ENCODE data around the gene SIGLEC6.

The SIGLEC6 gene

DNA sequence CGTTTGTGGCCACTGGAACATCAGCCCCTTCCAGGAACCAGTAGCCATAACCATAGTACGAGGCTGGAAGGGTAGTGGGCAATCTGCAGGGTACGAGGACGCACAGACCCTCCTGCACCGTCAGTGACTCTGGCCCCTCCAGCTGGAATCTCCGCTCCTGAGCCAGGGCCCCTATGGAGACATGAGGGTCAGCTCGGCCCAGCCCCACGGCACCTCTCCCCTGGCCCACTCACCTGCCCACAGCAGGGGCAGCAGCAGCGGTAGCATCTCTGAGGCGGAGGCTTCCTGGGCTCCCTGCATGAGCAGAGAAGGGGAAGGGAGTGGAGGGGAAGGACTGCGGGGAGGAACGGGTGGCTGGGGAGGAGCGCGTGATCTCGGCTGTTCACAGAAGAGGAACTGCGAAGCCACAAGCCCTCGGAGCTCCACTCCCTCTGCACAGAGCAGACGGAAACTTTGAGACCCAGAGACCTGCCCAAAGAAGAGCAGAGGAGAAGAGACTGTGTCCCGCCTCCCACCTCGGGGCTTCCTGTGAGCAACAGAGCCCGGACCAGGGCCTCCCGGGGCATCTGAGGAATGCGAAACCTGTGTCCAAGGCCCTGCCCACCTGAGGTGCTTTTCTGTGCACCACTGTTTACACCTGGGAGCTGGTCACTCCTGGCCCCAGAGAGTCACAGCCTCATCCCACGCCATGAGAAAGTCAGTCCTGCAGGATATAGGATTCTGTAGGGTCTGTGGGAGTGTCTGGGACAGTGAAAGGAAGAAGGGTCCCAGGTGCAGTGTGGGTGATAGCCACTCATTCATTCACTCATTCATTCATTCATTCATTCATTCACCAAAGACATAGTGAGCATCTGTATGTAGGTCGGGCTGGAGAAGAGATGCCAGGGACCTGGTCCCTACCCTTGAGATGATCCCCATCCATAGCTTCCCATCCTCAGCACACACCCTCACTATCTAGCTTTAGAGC, at the start of gene SIGLEC6:
SIGLEC6 (minus strand) TSS at position 322 of the 967 bp plus-strand sequence; CDS start at position 300, 22 bp downstream.
- peak within 1 kb of the TSS in 1 of 2 experiments; percentile 20 for H3K4me3 ChIP-seq (ENCODE audit: low read depth in 1 of 2, low read length in 1 of 2)
- TF ChIP-seq, protein P1, sequence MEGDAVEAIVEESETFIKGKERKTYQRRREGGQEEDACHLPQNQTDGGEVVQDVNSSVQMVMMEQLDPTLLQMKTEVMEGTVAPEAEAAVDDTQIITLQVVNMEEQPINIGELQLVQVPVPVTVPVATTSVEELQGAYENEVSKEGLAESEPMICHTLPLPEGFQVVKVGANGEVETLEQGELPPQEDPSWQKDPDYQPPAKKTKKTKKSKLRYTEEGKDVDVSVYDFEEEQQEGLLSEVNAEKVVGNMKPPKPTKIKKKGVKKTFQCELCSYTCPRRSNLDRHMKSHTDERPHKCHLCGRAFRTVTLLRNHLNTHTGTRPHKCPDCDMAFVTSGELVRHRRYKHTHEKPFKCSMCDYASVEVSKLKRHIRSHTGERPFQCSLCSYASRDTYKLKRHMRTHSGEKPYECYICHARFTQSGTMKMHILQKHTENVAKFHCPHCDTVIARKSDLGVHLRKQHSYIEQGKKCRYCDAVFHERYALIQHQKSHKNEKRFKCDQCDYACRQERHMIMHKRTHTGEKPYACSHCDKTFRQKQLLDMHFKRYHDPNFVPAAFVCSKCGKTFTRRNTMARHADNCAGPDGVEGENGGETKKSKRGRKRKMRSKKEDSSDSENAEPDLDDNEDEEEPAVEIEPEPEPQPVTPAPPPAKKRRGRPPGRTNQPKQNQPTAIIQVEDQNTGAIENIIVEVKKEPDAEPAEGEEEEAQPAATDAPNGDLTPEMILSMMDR (IDR thresholded peaks at IDR 0.05), result no peak
- no peaks in the 10 kb centered on the region for H3K9me3 ChIP-seq
- H3K36me3 ChIP-seq, result no peaks in the 10 kb centered on the region
- peaks cover 6% of the 10 kb centered on the region in 2 experiments for H3K4me1 ChIP-seq (ENCODE audit: control insufficient read depth in 1 of 2, insufficient read depth in 1 of 2, low read depth in 1 of 2, low read length in 1 of 2)
- H3K27ac ChIP-seq, result peak within 1 kb of the TSS; percentile 21
- H3K27me3 ChIP-seq, result peaks cover 6% of the 10 kb centered on the region

DNA sequence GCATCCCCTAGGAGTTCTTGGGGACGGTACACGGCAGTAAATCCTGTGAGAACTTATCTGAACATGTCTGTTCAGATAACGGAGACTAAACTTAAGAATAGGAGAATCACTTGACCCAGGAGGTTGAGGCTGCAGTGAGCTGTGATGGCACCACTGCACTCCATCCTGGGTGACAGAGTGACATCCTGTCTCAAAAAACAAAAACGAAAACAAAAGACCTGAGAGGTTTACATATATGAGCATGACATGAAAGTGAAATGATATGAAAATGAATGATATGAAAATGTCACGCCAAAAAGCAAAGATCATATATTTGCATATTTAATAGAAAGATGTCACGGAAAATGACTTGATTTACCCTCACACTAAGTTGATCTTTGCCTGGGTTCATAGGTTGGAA, 45.4 kb upstream of the SIGLEC6 start:
- H3K27ac ChIP-seq, result no peak overlapping the region
- H3K4me1 ChIP-seq (ENCODE audit: control insufficient read depth in 1 of 2, insufficient read depth in 1 of 2, low read depth in 1 of 2, low read length in 1 of 2), result peaks cover 0 to 1% of the 10 kb centered on the region in 2 experiments
- no peaks in the 10 kb centered on the region for H3K27me3 ChIP-seq
- no peaks in the 10 kb centered on the region for H3K9me3 ChIP-seq
- no peak overlapping the region for H3K4me3 ChIP-seq (ENCODE audit: low read depth in 1 of 2, low read length in 1 of 2)
- TF ChIP-seq, protein P1 (IDR thresholded peaks at IDR 0.05), result no peak
- H3K36me3 ChIP-seq, result no peaks in the 10 kb centered on the region

DNA sequence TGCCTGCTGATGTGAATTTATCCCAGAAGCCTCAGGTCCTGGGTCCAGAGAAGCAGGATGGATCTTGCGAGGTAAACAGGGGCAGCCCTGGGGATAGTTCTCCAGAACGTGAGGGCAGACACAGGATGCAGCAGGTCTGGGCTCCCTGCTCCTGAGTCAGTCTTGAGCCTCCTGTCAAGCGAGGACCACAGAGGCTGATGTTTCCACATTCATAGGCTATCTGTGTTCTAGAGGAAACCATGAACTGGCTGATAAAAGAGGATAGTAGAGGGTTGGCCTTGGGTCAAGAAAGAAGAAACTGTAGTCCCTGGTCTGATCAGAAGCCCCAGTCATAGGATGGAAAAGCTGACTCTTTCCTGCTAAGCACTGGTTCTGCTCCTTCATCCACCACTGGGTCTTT, 41.9 kb upstream of the SIGLEC6 start:
- peaks cover 24% of the 10 kb centered on the region for H3K27me3 ChIP-seq
- H3K36me3 ChIP-seq, result no peaks in the 10 kb centered on the region
- peaks cover 7 to 16% of the 10 kb centered on the region in 2 experiments for H3K4me1 ChIP-seq (ENCODE audit: control insufficient read depth in 1 of 2, insufficient read depth in 1 of 2, low read depth in 1 of 2, low read length in 1 of 2)
- H3K4me3 ChIP-seq (ENCODE audit: low read depth in 1 of 2, low read length in 1 of 2), result no peak overlapping the region
- TF ChIP-seq, protein P1 (IDR thresholded peaks at IDR 0.05), result no peak
- no peaks in the 10 kb centered on the region for H3K9me3 ChIP-seq
- no peak overlapping the region for H3K27ac ChIP-seq

DNA sequence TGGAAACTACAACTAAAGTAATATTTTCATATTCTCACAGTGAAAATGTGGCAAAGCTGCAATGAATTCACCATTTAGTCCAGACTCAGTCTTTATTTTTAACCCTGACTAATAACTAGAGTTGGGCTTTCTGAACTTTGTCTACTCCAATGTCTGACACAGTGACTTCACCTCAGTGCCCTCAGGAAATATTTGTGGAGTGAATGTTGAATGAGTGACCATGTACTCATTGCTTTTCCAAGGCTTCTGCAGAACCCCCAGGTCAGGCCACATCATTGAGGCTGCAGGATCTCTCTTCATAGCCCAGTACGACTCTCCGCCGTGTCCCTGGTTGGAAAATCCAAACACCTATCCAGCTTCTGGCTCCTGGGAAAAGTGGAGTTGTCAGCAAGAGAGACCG, 41.4 kb upstream of the SIGLEC6 start:
- Histone ChIP-seq H3K36me3 (no peaks in the 10 kb centered on the region), H3K27ac (no peak overlapping the region), H3K4me3 (ENCODE audit: low read depth in 1 of 2, low read length in 1 of 2) (no peak overlapping the region)

DNA sequence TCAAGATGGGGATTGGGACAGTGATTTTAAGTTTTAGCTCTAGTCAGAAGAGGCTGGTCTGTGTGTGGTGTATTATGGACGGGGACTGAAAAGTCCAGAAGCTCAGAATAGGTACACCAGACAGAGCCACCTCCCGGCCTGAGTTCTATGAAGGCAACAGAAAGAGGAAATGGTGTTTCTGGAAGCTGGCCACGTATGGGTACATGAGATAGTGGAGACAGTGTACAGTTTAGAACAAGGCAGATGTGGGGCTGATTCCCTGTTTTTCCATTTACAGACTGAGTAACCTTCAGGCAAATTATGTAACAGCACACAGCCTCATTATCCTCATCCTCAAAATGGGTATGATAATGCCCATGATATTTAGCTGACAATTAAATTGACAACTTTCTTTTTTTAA, 40.9 kb upstream of the SIGLEC6 start:
- Histone ChIP-seq H3K9me3 (no peaks in the 10 kb centered on the region), H3K4me1 (ENCODE audit: control insufficient read depth in 1 of 2, insufficient read depth in 1 of 2, low read depth in 1 of 2, low read length in 1 of 2) (peaks cover 7 to 16% of the 10 kb centered on the region in 2 experiments), H3K27ac (no peak overlapping the region), H3K36me3 (no peaks in the 10 kb centered on the region), H3K27me3 (peaks cover 33% of the 10 kb centered on the region), H3K4me3 (ENCODE audit: low read depth in 1 of 2, low read length in 1 of 2) (no peak overlapping the region)
- TF ChIP-seq, protein P1 (IDR thresholded peaks at IDR 0.05), result no peak

More for the DNA sequence above, 41.4 kb upstream of the SIGLEC6 start:
- H3K4me1 ChIP-seq (ENCODE audit: control insufficient read depth in 1 of 2, insufficient read depth in 1 of 2, low read depth in 1 of 2, low read length in 1 of 2), result peaks cover 7 to 16% of the 10 kb centered on the region in 2 experiments
- TF ChIP-seq, protein P1 (IDR thresholded peaks at IDR 0.05), result no peak
- H3K27me3 ChIP-seq, result peaks cover 28% of the 10 kb centered on the region
- H3K9me3 ChIP-seq, result no peaks in the 10 kb centered on the region

Measured in neutrophil (primary cell).